A673 (cell line): ENCODE measurements around the gene ASPDH. TPM values are rescaled to one million over a fixed set of nuclear protein-coding genes. Genes with fewer than 3 reads are reported as not detected.

ENCODE experiments used
- BruUV-seq: library from RNA; stranded (reverse); fragments of 400-500 nt; replicated peaks from 2 replicates; lab custom pipeline; 2021; lab: Mats Ljungman, UMichigan
- CTCF ChIA-PET: fragments of 300-600 bp; sonication (Branson Sonifier 250); formaldehyde crosslinking; loops from one replicate; lab custom pipeline; 2022; ENCODE audit warnings: antibody characterized with exemption; lab: Charles Lee
- POLR2A ChIA-PET: fragments of 300-600 bp; sonication (Branson Sonifier 250); formaldehyde crosslinking; loops from one replicate; lab custom pipeline; 2022; ENCODE audit warnings: antibody characterized with exemption; ENCODE audit not compliant: low non-redundant PET; lab: Charles Lee
- DNase-seq: peaks from one replicate; pipeline ENCODE4 v3.0.0-alpha.2; 2015; ENCODE audit warnings: low spot score
- H3K27ac ChIP-seq: fragments of 200-600 bp; sonication (generic); 2 replicates; pipeline ENCODE4 v1.5.1; 2016; ENCODE audit warnings: mixed run types, low read depth, mild to moderate bottlenecking, mixed read lengths, antibody characterized with exemption, low read length; ENCODE audit not compliant: poor library complexity, severe bottlenecking
- H3K27me3 ChIP-seq: fragments of 200-600 bp; sonication (generic); replicated peaks from 2 replicates; pipeline ENCODE4 v1.6.1; 2017; ENCODE audit warnings: mixed run types, low read depth, mild to moderate bottlenecking, mixed read lengths, antibody characterized with exemption, low read length; ENCODE audit not compliant: insufficient read depth, poor library complexity
- H3K36me3 ChIP-seq: fragments of 200-600 bp; sonication (generic); 2 replicates; pipeline ENCODE4 v1.6.1; 2016; ENCODE audit warnings: mixed run types, mild to moderate bottlenecking, mixed read lengths, antibody characterized with exemption, low read length; ENCODE audit not compliant: insufficient read depth, poor library complexity, severe bottlenecking
- H3K4me1 ChIP-seq: fragments of 200-600 bp; sonication (generic); 2 replicates; pipeline ENCODE4 v1.6.1; 2017; ENCODE audit warnings: mixed run types, mild to moderate bottlenecking, mixed read lengths, antibody characterized with exemption, low read length; ENCODE audit not compliant: insufficient read depth, poor library complexity, severe bottlenecking
- H3K4me3 ChIP-seq: fragments of 200-600 bp; sonication (generic); 2 replicates; pipeline ENCODE4 v1.5.1; 2016; ENCODE audit warnings: low read depth, mixed run types, mild to moderate bottlenecking, mixed read lengths, low read length; ENCODE audit not compliant: poor library complexity, severe bottlenecking
- H3K9me3 ChIP-seq: fragments of 200-600 bp; sonication (generic); 2 replicates; pipeline ENCODE4 v1.6.1; 2016; ENCODE audit warnings: mixed run types, low read depth, mild to moderate bottlenecking, mixed read lengths, antibody characterized with exemption, low read length; ENCODE audit not compliant: poor library complexity, severe bottlenecking
- EZH2 ChIP-seq: fragments of 200-600 bp; sonication (generic); IDR thresholded peaks from 2 replicates; pipeline ENCODE4 v1.6.1; 2017; ENCODE audit warnings: borderline replicate concordance, low read depth, mild to moderate bottlenecking, mixed read lengths, antibody characterized with exemption, low read length; ENCODE audit not compliant: poor library complexity, severe bottlenecking
- intact Hi-C: fragments of 100-400 bp; cut with micrococcal nuclease; formaldehyde crosslinking; loops from one replicate; pipeline ENCODE4 v1.10.0; 2022; ENCODE audit not compliant: unreplicated experiment
- total RNA-seq: library from RNA; stranded (reverse); gene quantifications from 2 replicates; pipeline ENCODE4 v1.2.3, GENCODE V29; 2021
- TF ChIP-seq, protein P1 (sequence below): fragments of 300-800, 200-600 bp; sonication (generic); conservative IDR thresholded peaks from 2 replicates; pipeline ENCODE4 v1.5.1; 2017; ENCODE audit warnings: low read depth, mild to moderate bottlenecking, antibody characterized with exemption, low read length, moderate library complexity, mixed read lengths

ASPDH gene
- total RNA-seq, 1 experiment from 2014 or later: 0.45 TPM

DNA sequence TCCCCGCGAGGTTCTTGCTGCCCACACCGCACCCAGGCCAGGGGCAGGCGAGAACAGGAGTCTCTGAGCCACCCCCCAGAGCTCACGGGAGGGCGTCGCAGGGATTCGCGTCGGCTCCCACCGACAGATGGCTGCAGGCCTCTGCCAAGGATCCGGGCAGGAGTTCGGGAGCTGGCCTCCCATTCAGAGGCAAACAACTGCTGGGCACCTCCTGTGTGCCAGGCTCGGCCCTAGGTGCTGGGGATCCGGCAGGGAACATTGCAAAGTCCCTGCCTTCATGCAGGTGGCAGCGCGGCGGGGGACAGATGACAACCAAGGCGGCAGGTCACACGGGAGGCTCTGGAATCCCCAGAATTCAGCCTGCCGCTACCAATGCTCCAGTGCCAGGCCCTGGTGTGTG, 29.2 kb upstream of the ASPDH start:
- no peak for TF ChIP-seq EZH2
- TF ChIP-seq, protein P1, sequence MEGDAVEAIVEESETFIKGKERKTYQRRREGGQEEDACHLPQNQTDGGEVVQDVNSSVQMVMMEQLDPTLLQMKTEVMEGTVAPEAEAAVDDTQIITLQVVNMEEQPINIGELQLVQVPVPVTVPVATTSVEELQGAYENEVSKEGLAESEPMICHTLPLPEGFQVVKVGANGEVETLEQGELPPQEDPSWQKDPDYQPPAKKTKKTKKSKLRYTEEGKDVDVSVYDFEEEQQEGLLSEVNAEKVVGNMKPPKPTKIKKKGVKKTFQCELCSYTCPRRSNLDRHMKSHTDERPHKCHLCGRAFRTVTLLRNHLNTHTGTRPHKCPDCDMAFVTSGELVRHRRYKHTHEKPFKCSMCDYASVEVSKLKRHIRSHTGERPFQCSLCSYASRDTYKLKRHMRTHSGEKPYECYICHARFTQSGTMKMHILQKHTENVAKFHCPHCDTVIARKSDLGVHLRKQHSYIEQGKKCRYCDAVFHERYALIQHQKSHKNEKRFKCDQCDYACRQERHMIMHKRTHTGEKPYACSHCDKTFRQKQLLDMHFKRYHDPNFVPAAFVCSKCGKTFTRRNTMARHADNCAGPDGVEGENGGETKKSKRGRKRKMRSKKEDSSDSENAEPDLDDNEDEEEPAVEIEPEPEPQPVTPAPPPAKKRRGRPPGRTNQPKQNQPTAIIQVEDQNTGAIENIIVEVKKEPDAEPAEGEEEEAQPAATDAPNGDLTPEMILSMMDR: no peak
- H3K4me3 ChIP-seq: no peak overlapping the region
- H3K36me3 ChIP-seq: no peaks in the 10 kb centered on the region
- ChIA-PET CTCF (no interaction called here), POLR2A (no interaction called here)
- no peak overlapping the region for H3K27ac ChIP-seq
- BruUV-seq: no TSS peak
- H3K9me3 ChIP-seq: no peaks in the 10 kb centered on the region
- H3K27me3 ChIP-seq: no peaks in the 10 kb centered on the region
- no peaks in the 10 kb centered on the region for H3K4me1 ChIP-seq
- DNase-seq: no peak
- intact Hi-C loops: no loop called here

- H3K36me3 ChIP-seq: no peaks in the 10 kb centered on the region
- no peak overlapping the region for H3K4me3 ChIP-seq
- CTCF ChIA-PET: interaction anchor here (0.6 to 1.9 kb wide), 10 partner anchors 9 to 245 kb away, joined by 3 to 15 read pairs (median 4); partner anchors contain the start of gene JOSD2
- no peak overlapping the region for H3K27ac ChIP-seq
- peak; percentile 90 for DNase-seq
- H3K27me3 ChIP-seq: no peaks in the 10 kb centered on the region
- TF ChIP-seq, protein P1: peak; percentile 95
- TF ChIP-seq EZH2: no peak
- H3K9me3 ChIP-seq: peaks cover 12% of the 10 kb centered on the region
- no peaks in the 10 kb centered on the region for H3K4me1 ChIP-seq
- BruUV-seq: no TSS peak
- intact Hi-C loops: loop anchor here (1.0 to 5.0 kb wide), 2 partner anchors 246 to 385 kb away; no protein-coding TSS in a partner anchor
- POLR2A ChIA-PET: interaction anchor here (0.6 kb wide), 1 partner anchor 206 kb away, joined by 4 read pairs; no protein-coding TSS in a partner anchor
These were observed 24.1 kb upstream of the ASPDH start for GRCh38 chr19:50537769-50538230.

DNA sequence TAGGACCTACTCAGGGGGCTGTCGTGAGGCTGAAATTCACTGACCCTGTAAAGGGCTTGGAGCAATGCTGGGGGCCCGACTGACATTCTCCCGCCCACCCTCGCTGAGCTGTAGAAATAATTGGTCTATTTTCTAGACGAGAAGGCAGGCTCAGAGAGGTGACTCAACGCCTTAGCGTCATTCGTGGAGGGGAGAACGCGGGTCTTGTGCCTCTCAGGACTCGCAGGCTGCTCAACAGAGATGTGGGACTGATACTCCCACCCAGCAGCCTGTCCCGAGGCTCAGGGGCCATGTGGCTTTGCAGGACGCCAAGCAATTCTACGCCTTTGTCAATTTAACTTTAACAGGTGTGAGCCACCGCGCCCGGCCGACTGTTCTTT, 23.6 kb upstream of the ASPDH start:
- H3K9me3 ChIP-seq: peaks cover 14% of the 10 kb centered on the region
- ChIA-PET POLR2A (no interaction called here), CTCF (interaction anchor here (0.6 to 1.9 kb wide), 8 partner anchors 9 to 246 kb away, joined by 3 to 15 read pairs (median 4); partner anchors contain the start of gene JOSD2)
- no peaks in the 10 kb centered on the region for H3K27me3 ChIP-seq
- H3K4me3 ChIP-seq: no peak overlapping the region
- BruUV-seq: no TSS peak
- no peak overlapping the region for H3K27ac ChIP-seq
- no peaks in the 10 kb centered on the region for H3K36me3 ChIP-seq
- H3K4me1 ChIP-seq: no peaks in the 10 kb centered on the region
- TF ChIP-seq EZH2: no peak
- TF ChIP-seq, protein P1: no peak
- intact Hi-C loops: loop anchor here (1.0 to 5.0 kb wide), 2 partner anchors 246 to 385 kb away; no protein-coding TSS in a partner anchor
- DNase-seq: no peak
